Gastrocnemius medialis (tissue), 4 donors: ENCODE measurements around the gene CBL.

Experiments
- POLR2A ChIP-seq, 2 donors: fragments of 450-650 bp; IDR thresholded peaks; one replicate each; pipeline ENCODE4 v1.6.1; 2017; ENCODE audit warnings: antibody characterized with exemption in 2 of 2, mild to moderate bottlenecking in 2 of 2, moderate library complexity in 2 of 2
- TF ChIP-seq, protein P1 (sequence below), 5 experiments: fragments of 450-650 bp in 3 of 5; fragments of 200-600 bp in 2 of 5; sonication (generic) in 2 of 5; IDR thresholded peaks in 4 of 5; conservative IDR thresholded peaks in 1 of 5; 1 replicate in 4 of 5; 2 replicates in 1 of 5; pipeline ENCODE4 v1.5.1; 2016 to 2019; ENCODE audit warnings: antibody characterized with exemption in 5 of 5, mild to moderate bottlenecking in 3 of 5, moderate library complexity in 3 of 5

DNA sequence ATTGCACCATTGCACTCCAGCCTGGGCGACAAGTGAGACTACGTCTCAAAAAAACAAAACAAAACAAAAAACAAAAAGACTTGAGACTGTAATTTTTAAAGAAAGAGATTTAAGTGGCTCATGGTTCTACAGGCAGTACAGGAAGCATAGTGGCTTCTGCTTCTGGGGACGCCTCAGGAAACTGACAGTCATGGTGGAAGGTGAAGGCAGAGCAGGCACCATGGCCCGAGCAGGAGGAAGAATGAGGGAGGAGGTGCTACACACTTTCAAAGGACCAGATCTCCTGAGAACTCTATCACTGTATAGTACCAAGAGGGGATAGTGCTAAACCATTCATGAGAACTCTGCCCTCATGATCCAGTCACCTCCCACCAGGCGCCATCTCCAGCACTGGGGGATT is 52.0 kb downstream of the CBL start:
- TF ChIP-seq, protein P1, sequence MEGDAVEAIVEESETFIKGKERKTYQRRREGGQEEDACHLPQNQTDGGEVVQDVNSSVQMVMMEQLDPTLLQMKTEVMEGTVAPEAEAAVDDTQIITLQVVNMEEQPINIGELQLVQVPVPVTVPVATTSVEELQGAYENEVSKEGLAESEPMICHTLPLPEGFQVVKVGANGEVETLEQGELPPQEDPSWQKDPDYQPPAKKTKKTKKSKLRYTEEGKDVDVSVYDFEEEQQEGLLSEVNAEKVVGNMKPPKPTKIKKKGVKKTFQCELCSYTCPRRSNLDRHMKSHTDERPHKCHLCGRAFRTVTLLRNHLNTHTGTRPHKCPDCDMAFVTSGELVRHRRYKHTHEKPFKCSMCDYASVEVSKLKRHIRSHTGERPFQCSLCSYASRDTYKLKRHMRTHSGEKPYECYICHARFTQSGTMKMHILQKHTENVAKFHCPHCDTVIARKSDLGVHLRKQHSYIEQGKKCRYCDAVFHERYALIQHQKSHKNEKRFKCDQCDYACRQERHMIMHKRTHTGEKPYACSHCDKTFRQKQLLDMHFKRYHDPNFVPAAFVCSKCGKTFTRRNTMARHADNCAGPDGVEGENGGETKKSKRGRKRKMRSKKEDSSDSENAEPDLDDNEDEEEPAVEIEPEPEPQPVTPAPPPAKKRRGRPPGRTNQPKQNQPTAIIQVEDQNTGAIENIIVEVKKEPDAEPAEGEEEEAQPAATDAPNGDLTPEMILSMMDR (IDR thresholded peaks at IDR 0.05 in 4 of 5, conservative IDR thresholded peaks at IDR 0.05 in 1 of 5) = no peak
- TF ChIP-seq POLR2A (IDR thresholded peaks at IDR 0.05) = no peak
